Measurements from ENCODE around the gene ZNF598. TPM values are rescaled to one million over a fixed set of nuclear protein-coding genes. Genes with fewer than 3 reads are reported as not detected.

Gene ZNF598
- total and polyA plus RNA-seq, 2 of the 13 experiments (the other 11 are each of a cell fraction or from before 2014, with no cell fraction given), result 13.5 to 14.2 TPM

GRCh38 chr16:1984347-1985225, 25.0 kb downstream of the ZNF598 start (continued):
- TF ChIP-seq UBTF (CRISPR knock-in tag; IDR thresholded peaks at IDR 0.05) (peak; percentile 49; the same call in 1 of the 2 replicates), HNF4G (IDR thresholded peaks at IDR 0.05; ENCODE audit: borderline replicate concordance, low read depth, low read length) (peak; percentile 89), HNF4G (CRISPR knock-in tag; IDR thresholded peaks at IDR 0.05; ENCODE audit: borderline replicate concordance, low read depth) (no peak; the same call in 1 of the 2 replicates), PATZ1 (CRISPR knock-in tag; IDR thresholded peaks at IDR 0.05) (0 out of 2 replicates have a peak, but pooled peaks have one; percentile 21), HNF4A (CRISPR knock-in tag; IDR thresholded peaks at IDR 0.05) (peak; percentile 91), ZNF724P (CRISPR knock-in tag; IDR thresholded peaks at IDR 0.05; ENCODE audit: borderline replicate concordance) (no peak), ZFP37 (CRISPR knock-in tag; IDR thresholded peaks at IDR 0.05; ENCODE audit: borderline replicate concordance) (no peak), LCORL (IDR thresholded peaks at IDR 0.05) (no peak), LCORL (CRISPR knock-in tag; IDR thresholded peaks at IDR 0.05) (peak; percentile 54; the same call in 1 of the 2 replicates), ZNF598 (CRISPR knock-in tag; IDR thresholded peaks at IDR 0.05; ENCODE audit: borderline replicate concordance) (no peak), TAF1 (CRISPR knock-in tag; IDR thresholded peaks at IDR 0.05) (peak; percentile 29; the same call in 1 of the 2 replicates), ZNF235 (CRISPR knock-in tag; IDR thresholded peaks at IDR 0.05; ENCODE audit: borderline replicate concordance) (0 out of 2 replicates have a peak, but pooled peaks have one; percentile 67), PAXIP1 (CRISPR knock-in tag; conservative IDR thresholded peaks at IDR 0.05) (peak; percentile 72; the same call in 1 of the 2 replicates), NCOR1 (IDR thresholded peaks at IDR 0.05; ENCODE audit: borderline replicate concordance, low read length) (peak; percentile 84), TFAP4 (IDR thresholded peaks at IDR 0.05; ENCODE audit: borderline replicate concordance, low read depth) (0 out of 2 replicates have a peak, but pooled peaks have one; percentile 7), ERF (CRISPR knock-in tag; IDR thresholded peaks at IDR 0.05) (0 out of 2 replicates have a peak, but pooled peaks have one; percentile 7), ZNF350 (CRISPR knock-in tag; IDR thresholded peaks at IDR 0.05; ENCODE audit: borderline replicate concordance, low read depth) (0 out of 2 replicates have a peak, but pooled peaks have one; percentile 56), MYC (CRISPR knock-in tag; IDR thresholded peaks at IDR 0.05; ENCODE audit: borderline replicate concordance) (peak; percentile 38; the same call in 1 of the 2 replicates), MEIS1 (CRISPR knock-in tag; IDR thresholded peaks at IDR 0.05; ENCODE audit: borderline replicate concordance) (0 out of 2 replicates have a peak, but pooled peaks have one; percentile 64), POLR2AphosphoS5 (IDR thresholded peaks at IDR 0.05; ENCODE audit: low read depth, low read length) (peak; percentile 12)

Measured in HepG2 (cell line).